Activated T-cell treated with anti-CD3 and anti-CD28 coated beads, Interleukin-2, amount 50 U/mL, for 72 hours (primary cell): ENCODE results near the gene ZNF680. TPM values are rescaled to one million over a fixed set of nuclear protein-coding genes. Genes with fewer than 3 reads are reported as not detected.

Experiments used
- ATAC-seq, 2 donors: fragments of 150-1000 bp; cut with Tn5 transposase; replicated peaks in 1 of 2; 2 replicates each; pipeline ENCODE4 v1.10.0; 2021; ENCODE audit warnings: moderate library complexity in 2 of 2, mild to moderate bottlenecking in 1 of 2
- DNase-seq, 2 donors: peaks; one replicate each; pipeline ENCODE4 v3.0.0; 2021 to 2022; ENCODE audit warnings: mixed read lengths in 1 of 2
- H3K27ac Mint-ChIP-seq: one replicate; pipeline ENCODE4 v1.8.0; 2022; ENCODE audit warnings: mild to moderate bottlenecking, moderate library complexity, mixed read lengths
- H3K27me3 Mint-ChIP-seq: one replicate; pipeline ENCODE4 v1.8.0; 2022; ENCODE audit warnings: low read depth, mixed read lengths
- H3K36me3 Mint-ChIP-seq, 2 donors: one replicate each; pipeline ENCODE4 v1.8.0; 2022; ENCODE audit warnings: mixed read lengths in 2 of 2, mild to moderate bottlenecking in 1 of 2; ENCODE audit not compliant: insufficient read depth in 2 of 2
- H3K4me1 Mint-ChIP-seq: one replicate; pipeline ENCODE4 v1.8.0; 2022; ENCODE audit warnings: low read depth, mixed read lengths
- H3K4me3 Mint-ChIP-seq, 2 donors: one replicate each; pipeline ENCODE4 v1.8.0; 2022; ENCODE audit warnings: mild to moderate bottlenecking in 2 of 2, mixed read lengths in 2 of 2, moderate library complexity in 2 of 2
- H3K9me3 Mint-ChIP-seq, 2 donors: one replicate each; pipeline ENCODE4 v1.8.0; 2022; ENCODE audit warnings: mixed read lengths in 2 of 2
- total RNA-seq, 2 donors: library from RNA; stranded (reverse); gene quantifications; one replicate each; pipeline ENCODE4 v1.2.3, GENCODE V29; 2022

Gene ZNF680
- total RNA-seq: 10 to 100 TPM; 15.4 to 15.8 TPM

DNA sequence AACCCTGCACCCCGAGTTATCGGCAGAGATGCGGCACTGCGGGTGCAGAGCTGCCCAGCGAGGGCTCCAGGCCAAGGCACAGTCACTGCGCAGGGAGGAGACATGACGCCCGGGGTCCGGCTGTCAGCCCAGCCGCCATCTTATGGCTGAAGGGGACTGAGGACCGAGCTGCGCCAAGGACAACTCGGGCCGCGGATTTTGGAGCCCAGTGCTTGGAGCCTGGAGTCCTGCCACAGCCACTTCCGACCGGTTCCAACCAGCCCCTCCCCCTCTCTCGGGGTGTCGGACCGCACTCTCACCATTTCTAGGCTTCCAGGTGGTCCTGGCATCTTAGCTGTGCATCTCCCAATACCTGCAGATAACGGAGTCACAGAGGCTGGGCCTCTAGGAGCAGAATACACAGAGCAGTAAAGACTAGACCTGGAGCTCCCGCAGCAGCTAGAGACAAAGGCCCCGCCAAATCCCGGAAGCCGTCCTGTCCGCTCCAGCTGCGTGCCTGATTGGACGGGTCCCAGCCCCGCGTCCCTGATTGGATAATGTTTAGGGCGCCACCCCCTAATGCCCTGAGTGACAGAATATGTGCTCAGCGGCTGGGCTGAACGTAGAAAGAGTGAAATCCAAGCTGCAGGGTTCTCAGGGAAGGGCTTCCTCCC is at the start of gene ZNF680:
TSS of gene ZNF680 (minus strand) at position 446 of the 653 bp plus-strand sequence. CDS start at position 329, 117 bp downstream.
- Mint-ChIP-seq H3K27ac (peak within 1 kb of the TSS; percentile 97), H3K36me3 (peaks cover 10 to 37% of the 10 kb centered on the region in 2 donors), H3K4me1 (peaks cover 22% of the 10 kb centered on the region), H3K9me3 (peaks cover 0 to 4% of the 10 kb centered on the region in 2 donors), H3K27me3 (no peaks in the 10 kb centered on the region), H3K4me3 (peak within 1 kb of the TSS; percentile 99 to 100)
- DNase-seq (peak; percentile 89 to 90), ATAC-seq (peak; percentile 99 to 100)

DNA sequence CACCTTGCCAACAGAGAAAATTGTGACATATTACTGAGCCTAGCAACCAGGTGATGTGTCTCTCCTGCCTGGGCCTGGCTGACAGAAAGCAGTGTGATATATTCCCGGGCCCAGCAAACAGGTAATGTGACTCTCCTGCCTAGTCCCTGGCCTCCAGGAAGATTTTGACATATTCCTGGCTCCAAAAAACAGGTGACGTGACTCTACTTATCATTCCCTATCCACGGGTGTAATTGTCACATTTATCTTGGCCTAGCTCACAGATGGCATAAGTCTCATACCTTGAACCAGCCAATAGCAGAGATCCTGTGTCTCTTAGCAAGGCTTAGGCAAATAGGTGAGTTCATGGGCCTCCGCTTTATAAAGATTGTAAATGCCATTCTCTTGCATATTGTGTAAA is 49.6 kb upstream of the ZNF680 start:
- Mint-ChIP-seq H3K36me3 (no peaks in the 10 kb centered on the region), H3K4me1 (no peaks in the 10 kb centered on the region), H3K27ac (no peak overlapping the region), H3K27me3 (no peaks in the 10 kb centered on the region), H3K4me3 (no peak overlapping the region), H3K9me3 (no peaks in the 10 kb centered on the region)
- DNase-seq (no peak), ATAC-seq (no peak)

DNA sequence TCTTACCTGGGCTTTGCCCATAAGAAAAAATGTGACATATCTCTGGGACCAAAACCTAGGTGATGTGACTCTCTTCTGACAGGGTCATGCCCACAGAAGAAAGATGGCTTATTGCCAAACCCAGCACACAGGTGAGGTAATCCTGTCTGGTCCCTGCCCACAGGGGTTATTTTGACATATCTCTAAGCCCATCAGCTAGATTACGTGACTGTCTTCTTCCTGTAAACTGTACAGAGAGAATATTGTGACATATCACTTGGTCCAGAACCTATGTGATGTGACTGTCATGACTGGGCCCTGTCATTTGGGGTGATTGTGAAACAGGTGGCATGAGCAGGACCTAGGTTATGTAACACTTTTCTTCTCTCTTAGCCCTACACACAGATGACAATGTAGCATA is 48.8 kb upstream of the ZNF680 start:
- ATAC-seq: peak in 1 of 2 donors; percentile 53
- no peak for DNase-seq
- no peak overlapping the region for H3K4me3 Mint-ChIP-seq
- no peaks in the 10 kb centered on the region for H3K4me1 Mint-ChIP-seq
- H3K27me3 Mint-ChIP-seq: no peaks in the 10 kb centered on the region
- no peak overlapping the region for H3K27ac Mint-ChIP-seq
- H3K9me3 Mint-ChIP-seq: no peaks in the 10 kb centered on the region
- H3K36me3 Mint-ChIP-seq: no peaks in the 10 kb centered on the region

DNA sequence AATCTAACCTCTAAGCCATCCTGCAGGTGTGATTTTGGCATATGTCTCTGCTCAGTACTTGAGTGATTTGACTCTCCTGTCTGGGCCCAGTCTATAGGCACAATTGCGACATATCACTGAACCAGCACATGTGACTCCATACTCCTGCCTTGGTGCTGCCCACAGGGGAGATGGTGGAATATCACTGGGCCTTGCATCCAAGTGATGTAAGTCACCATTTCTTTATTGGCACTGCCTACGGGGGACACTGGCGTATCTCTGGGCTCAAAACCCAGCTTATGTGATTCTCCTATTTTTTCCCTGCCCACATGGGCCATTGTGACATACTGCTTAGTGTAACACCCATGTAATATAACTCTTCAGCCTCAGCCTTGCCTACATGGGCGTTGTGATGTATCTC is 48.1 kb upstream of the ZNF680 start:
- ATAC-seq (no peak), DNase-seq (no peak)
- no peaks in the 10 kb centered on the region for H3K36me3 Mint-ChIP-seq
- H3K4me3 Mint-ChIP-seq: no peak overlapping the region
- no peaks in the 10 kb centered on the region for H3K27me3 Mint-ChIP-seq
- H3K9me3 Mint-ChIP-seq: no peaks in the 10 kb centered on the region
- no peaks in the 10 kb centered on the region for H3K4me1 Mint-ChIP-seq
- H3K27ac Mint-ChIP-seq: no peak overlapping the region

- Mint-ChIP-seq H3K27ac (no peak overlapping the region), H3K4me1 (no peaks in the 10 kb centered on the region), H3K9me3 (no peaks in the 10 kb centered on the region), H3K27me3 (no peaks in the 10 kb centered on the region), H3K4me3 (no peak overlapping the region), H3K36me3 (no peaks in the 10 kb centered on the region)
- ATAC-seq: no peak
- DNase-seq: no peak
Measured at GRCh38 chr7:64608116-64608910, 45.4 kb upstream of the ZNF680 start.

- H3K4me3 Mint-ChIP-seq: no peak overlapping the region
- DNase-seq (no peak), ATAC-seq (no peak)
- H3K36me3 Mint-ChIP-seq: no peaks in the 10 kb centered on the region
- H3K4me1 Mint-ChIP-seq: no peaks in the 10 kb centered on the region
- no peaks in the 10 kb centered on the region for H3K9me3 Mint-ChIP-seq
- H3K27me3 Mint-ChIP-seq: no peaks in the 10 kb centered on the region
- H3K27ac Mint-ChIP-seq: no peak overlapping the region
Measured at GRCh38 chr7:64606385-64606784, 43.5 kb upstream of the ZNF680 start.

DNA sequence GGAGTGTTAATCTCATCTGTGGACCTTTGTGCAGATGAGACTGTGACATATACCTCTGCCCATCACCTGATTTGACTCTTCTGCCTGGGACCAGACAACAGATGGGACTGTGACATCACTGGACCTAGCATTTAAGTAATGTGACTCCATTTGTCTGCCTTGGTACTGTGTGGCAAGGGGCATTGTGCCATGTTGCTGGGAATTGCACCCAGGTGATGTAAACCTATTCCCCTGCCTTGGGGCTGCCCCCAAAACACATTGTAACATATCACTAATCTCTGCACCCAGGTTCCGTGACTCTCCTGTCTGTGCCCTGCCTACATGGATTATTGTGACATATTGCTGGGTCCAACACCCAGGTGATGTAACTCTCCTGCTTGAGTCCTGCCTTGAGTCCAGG is 40.4 kb upstream of the ZNF680 start:
- no peak overlapping the region for H3K27ac Mint-ChIP-seq
- no peaks in the 10 kb centered on the region for H3K4me1 Mint-ChIP-seq
- no peaks in the 10 kb centered on the region for H3K36me3 Mint-ChIP-seq
- H3K9me3 Mint-ChIP-seq: no peaks in the 10 kb centered on the region
- no peak overlapping the region for H3K4me3 Mint-ChIP-seq
- DNase-seq (no peak), ATAC-seq (no peak)
- H3K27me3 Mint-ChIP-seq: no peaks in the 10 kb centered on the region

GRCh38 chr7:64602518-64602917 is 39.6 kb upstream of the ZNF680 start:
- Mint-ChIP-seq H3K4me1 (no peaks in the 10 kb centered on the region), H3K36me3 (no peaks in the 10 kb centered on the region), H3K27ac (no peak overlapping the region), H3K27me3 (no peaks in the 10 kb centered on the region), H3K9me3 (no peaks in the 10 kb centered on the region), H3K4me3 (no peak overlapping the region)
- DNase-seq (no peak), ATAC-seq (no peak)

DNA sequence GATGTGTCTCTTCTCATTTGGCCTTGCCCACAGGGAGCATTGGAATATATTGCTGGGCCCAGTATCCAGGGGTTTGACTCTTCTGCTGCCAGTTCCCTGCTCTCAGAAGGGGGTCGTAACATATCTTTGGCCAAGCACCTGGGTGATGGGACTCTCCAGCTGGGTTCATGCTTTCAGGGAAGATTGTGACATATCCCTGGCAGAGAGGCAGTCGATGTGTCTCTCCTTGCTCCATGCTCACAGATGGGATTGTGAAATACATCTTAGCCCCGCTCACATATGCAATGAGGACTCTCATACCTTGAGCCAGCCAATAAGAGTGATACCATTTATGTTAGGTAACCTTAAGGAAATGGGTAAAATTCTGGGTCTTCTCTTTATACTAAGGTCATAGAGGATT is 39.2 kb upstream of the ZNF680 start:
- H3K9me3 Mint-ChIP-seq: no peaks in the 10 kb centered on the region
- ATAC-seq: no peak

DNA sequence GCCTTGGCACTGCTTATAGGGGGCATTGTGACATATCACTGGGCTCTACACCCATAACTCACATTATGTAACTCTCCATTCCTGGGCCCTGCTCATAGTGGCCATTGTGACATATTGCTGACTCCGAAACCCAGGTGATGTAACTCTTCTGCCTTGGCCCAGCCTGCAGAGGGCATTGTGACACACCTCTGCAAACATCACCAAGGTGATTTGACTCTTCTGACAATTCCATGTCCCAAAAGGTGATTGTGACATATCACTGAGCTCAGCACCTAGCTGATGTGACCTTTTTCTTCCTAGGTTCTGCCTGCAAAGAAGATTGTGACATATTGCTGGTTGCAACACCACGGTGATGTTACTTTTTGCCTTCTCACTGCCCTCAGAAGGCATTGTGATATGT is 36.5 kb upstream of the ZNF680 start:
- no peaks in the 10 kb centered on the region for H3K4me1 Mint-ChIP-seq
- no peaks in the 10 kb centered on the region for H3K36me3 Mint-ChIP-seq
- ATAC-seq: no peak
- H3K4me3 Mint-ChIP-seq: no peak overlapping the region
- no peak overlapping the region for H3K27ac Mint-ChIP-seq
- no peak for DNase-seq
- H3K27me3 Mint-ChIP-seq: no peaks in the 10 kb centered on the region
- H3K9me3 Mint-ChIP-seq: peaks cover 0 to 4% of the 10 kb centered on the region in 2 donors

More for the DNA sequence above, 39.2 kb upstream of the ZNF680 start:
- Mint-ChIP-seq H3K27me3 (no peaks in the 10 kb centered on the region), H3K4me1 (no peaks in the 10 kb centered on the region), H3K36me3 (no peaks in the 10 kb centered on the region), H3K27ac (no peak overlapping the region), H3K4me3 (no peak overlapping the region)
- DNase-seq: no peak

- Mint-ChIP-seq H3K27ac (no peak overlapping the region), H3K9me3 (peaks cover 6 to 8% of the 10 kb centered on the region in 2 donors), H3K27me3 (no peaks in the 10 kb centered on the region), H3K4me1 (no peaks in the 10 kb centered on the region), H3K4me3 (no peak overlapping the region), H3K36me3 (peaks cover 0 to 5% of the 10 kb centered on the region in 2 donors)
- DNase-seq (no peak), ATAC-seq (no peak)
Measured at GRCh38 chr7:64590971-64591370, 28.1 kb upstream of the ZNF680 start.

DNA sequence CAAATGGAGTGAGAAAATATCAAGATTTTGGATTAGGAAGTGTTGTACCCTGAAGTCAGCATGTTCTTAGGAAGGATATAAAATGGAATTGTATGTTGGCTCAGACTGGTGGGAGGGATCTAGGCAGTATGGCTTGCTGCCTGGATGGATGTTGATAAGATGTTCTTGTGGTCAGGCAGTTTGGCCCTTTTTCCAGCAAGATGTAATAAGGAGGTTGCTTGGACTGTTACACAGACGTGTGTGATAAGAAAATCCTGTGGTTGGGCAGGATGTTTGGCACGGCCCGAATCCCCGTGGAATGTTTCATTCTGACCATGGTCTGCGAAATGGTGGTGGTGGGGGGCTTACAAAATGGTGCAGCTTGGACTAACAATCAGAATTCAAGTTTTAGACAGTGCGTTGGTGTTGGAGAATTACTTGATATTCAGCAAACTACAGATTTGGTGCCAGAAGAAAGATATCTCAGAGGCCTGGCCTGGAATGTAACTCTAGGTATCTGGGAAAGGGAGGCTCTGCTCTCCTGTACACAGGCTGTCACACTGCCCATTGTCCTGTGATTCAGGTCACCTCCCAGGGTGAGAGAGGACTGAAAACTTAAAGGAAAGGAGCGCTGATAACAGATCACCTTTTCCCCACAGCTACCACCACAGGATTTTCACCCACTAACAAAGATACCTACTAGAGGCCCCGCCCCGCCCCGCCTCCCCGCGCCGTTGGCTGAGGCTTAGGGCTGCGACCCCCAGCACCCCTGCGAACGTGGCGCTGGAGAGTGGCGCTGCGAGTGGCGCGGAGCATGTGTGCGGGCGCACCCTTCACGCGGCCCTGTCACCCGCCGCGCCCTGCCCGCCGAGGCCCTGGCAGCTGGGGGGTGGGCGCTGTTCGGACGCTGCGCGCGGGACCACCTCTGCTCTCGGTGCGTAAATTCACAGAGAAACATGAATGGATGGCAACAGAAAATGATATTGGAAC is 19.3 kb upstream of the ZNF680 start:
- Mint-ChIP-seq H3K4me3 (no peak overlapping the region), H3K9me3 (peaks cover 4 to 7% of the 10 kb centered on the region in 2 donors), H3K36me3 (peaks cover 3 to 7% of the 10 kb centered on the region in 2 donors), H3K27me3 (no peaks in the 10 kb centered on the region), H3K27ac (no peak overlapping the region), H3K4me1 (no peaks in the 10 kb centered on the region)
- DNase-seq: no peak
- ATAC-seq: no peak

- DNase-seq: no peak
- no peaks in the 10 kb centered on the region for H3K27me3 Mint-ChIP-seq
- H3K4me3 Mint-ChIP-seq: no peak overlapping the region
- H3K9me3 Mint-ChIP-seq: peaks cover 0 to 3% of the 10 kb centered on the region in 2 donors
- H3K36me3 Mint-ChIP-seq: peaks cover 4 to 8% of the 10 kb centered on the region in 2 donors
- H3K27ac Mint-ChIP-seq: no peak overlapping the region
- H3K4me1 Mint-ChIP-seq: no peaks in the 10 kb centered on the region
- no peak for ATAC-seq
Measured at GRCh38 chr7:64581391-64581790, 18.5 kb upstream of the ZNF680 start.
